22Rv1 (cell line): ENCODE results near the gene GALNT17.

Experiments used
- H3K27ac ChIP-seq: fragments of 450-650 bp; 2 replicates; pipeline ENCODE4 v1.5.1; 2017
- ZFX ChIP-seq: fragments of 450-650 bp; IDR thresholded peaks from 2 replicates; pipeline ENCODE4 v1.6.1; 2017; ENCODE audit warnings: antibody characterized with exemption, borderline replicate concordance
- TF ChIP-seq, protein P1 (sequence below): fragments of 450-650 bp; IDR thresholded peaks from 2 replicates; pipeline ENCODE4 v1.5.1; 2017; ENCODE audit warnings: mild to moderate bottlenecking

Gene GALNT17

DNA sequence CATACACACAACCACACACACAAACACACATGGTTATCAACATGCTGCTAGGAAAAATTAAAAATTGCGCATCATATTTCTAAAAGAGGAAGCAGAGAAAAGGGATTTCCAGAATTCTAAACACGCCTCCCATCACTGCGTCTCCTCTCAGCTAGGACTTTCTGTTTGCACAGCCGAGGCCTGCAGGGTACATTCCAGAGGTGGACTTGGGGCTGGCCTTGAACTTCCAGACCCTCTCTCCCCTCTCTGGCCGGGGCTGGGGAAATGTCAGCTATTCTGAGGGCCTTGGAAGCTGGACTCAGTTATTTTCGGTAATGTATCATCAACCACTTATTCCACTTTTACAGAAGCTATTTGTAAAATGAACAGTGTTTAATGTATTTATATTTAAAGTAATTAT lies 168.7 kb downstream of the GALNT17 start:
- H3K27ac ChIP-seq = no peak overlapping the region

DNA sequence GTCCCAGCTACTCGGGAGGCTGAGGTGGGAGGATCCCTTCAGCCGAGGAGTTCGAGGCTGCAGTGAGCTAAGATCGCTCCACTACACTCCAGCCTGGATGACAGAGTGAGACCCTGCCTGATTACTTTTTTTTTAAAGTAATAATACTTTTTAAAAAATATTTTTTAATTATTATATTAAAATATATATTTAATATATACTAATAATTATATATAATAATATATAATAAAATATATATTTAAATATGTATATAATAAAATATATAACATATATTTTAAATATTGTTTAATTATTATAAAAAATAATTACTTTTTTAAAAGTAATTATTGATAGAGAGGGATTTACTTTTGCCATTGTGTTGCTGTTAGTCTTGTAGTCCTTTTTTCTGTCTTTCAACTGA lies 169.2 kb downstream of the GALNT17 start:
- H3K27ac ChIP-seq = no peak overlapping the region
- TF ChIP-seq, protein P1, sequence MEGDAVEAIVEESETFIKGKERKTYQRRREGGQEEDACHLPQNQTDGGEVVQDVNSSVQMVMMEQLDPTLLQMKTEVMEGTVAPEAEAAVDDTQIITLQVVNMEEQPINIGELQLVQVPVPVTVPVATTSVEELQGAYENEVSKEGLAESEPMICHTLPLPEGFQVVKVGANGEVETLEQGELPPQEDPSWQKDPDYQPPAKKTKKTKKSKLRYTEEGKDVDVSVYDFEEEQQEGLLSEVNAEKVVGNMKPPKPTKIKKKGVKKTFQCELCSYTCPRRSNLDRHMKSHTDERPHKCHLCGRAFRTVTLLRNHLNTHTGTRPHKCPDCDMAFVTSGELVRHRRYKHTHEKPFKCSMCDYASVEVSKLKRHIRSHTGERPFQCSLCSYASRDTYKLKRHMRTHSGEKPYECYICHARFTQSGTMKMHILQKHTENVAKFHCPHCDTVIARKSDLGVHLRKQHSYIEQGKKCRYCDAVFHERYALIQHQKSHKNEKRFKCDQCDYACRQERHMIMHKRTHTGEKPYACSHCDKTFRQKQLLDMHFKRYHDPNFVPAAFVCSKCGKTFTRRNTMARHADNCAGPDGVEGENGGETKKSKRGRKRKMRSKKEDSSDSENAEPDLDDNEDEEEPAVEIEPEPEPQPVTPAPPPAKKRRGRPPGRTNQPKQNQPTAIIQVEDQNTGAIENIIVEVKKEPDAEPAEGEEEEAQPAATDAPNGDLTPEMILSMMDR = no peak
- TF ChIP-seq ZFX = no peak

More for the DNA sequence above, 168.7 kb downstream of the GALNT17 start:
- no peak for TF ChIP-seq ZFX

DNA sequence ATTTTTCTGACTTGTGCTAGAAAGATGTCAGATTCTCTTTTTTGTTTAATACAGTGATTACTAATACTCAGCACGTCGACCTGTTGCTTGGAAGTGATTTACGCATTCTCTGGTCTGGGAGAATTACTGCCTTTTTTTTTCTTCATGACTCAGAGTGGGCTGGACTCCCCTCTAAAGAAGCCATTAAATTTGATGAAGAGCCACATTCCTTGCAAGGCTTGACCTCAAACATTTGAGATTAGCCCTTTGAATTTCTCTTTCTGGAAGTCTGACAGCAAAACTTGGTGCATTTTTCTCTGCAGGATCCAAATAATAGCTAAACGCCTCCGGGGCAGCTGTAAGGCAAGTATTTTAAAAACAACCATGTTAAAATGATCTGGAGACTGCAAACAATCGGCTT lies 171.6 kb downstream of the GALNT17 start:
- TF ChIP-seq, protein P1 = no peak
- no peak for TF ChIP-seq ZFX
- H3K27ac ChIP-seq = no peak overlapping the region

DNA sequence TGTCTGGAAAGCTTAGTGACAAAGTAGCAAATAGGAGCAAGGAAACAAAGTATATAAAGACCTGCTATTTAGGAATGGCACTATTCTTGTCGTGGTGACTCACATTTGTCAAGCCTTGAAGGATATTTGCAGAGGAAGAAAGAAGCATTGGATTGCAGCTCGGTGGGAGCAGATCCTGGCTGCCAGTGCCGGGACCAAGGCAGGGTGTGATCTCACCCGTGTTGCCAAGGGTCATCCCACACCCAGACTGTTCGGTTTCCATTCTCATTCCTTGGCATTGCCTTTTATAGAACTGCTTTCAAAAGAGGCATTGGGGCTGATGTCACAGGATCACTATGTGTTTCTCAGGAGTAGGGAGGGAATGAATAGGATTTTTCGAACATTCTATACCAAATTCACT lies 176.2 kb downstream of the GALNT17 start:
- H3K27ac ChIP-seq = no peak overlapping the region
- TF ChIP-seq, protein P1 = no peak
- no peak for TF ChIP-seq ZFX

DNA sequence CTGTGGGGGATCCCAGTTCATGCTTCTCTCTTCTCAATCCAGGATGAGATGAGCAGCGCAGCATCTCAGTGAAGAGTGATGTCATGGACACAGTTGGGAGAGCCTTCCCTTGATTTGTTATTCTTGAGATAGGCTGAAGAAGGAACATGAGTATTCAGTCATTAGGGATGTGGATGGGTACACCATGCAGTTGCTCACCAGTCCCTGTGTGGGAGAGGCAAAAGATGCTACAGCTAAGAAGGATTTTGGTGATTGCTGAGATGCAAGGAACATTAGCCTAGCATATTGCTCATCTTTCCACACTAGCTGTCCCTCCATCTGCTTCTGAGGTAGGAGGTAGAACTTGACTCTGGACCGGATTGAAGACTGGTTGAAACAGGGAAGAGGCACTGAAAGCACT lies 179.6 kb downstream of the GALNT17 start:
- H3K27ac ChIP-seq = no peak overlapping the region
- no peak for TF ChIP-seq ZFX
- TF ChIP-seq, protein P1 = no peak

DNA sequence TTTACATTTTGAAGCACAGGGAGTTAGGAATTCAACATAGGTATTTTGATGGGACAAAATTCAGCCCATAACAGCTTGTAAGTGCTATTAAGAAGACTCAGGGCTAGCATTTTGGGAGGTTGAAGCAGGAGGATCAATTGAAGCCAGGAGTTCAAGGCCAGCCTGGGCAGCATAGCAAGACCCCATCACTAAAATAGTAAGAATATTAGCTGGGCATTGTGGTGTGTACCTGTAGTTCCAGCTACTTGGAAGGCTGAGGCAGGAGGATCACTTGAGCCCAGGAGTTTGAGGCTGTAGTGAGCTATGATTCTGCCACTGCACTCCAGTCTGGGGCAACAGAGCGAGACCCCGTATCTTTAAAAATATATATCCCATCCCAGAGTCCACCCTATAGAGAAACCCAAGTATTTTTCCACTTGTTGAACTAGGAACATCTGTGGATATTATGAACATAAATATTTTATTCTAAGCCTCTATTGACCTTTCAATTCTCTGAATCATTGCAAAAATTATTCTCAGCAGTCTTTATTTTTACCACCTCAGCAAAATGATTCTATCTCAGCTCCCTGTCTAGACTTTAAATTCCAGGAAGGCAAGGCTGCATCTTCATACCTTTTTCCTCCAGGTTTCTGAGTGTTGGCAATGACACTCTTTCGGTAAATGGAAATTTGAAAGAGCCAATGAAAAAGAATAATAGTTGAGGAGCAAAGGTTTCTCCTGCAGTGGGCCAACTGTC lies 181.0 kb downstream of the GALNT17 start:
- no peak overlapping the region for H3K27ac ChIP-seq
- TF ChIP-seq, protein P1 = no peak
- no peak for TF ChIP-seq ZFX

DNA sequence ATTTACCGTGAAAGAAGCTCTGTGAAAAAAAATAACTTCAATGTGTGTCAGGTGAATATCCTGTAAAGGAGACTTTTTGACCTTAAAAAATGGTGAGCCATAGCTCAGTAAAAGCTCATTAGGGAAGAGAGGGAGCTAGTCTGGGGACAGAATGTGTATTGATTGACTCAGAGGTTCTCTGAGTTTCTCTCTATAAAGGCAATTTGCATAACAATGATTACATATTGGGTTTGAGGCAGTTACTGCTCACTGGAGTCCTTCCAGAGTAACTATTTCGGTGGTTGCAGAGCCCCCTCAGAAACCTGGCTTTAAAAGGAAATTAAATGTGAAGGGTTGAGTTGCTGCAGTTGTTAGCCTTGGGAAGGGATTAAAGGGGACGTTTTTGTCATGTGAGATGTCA lies 181.6 kb downstream of the GALNT17 start:
- TF ChIP-seq, protein P1 = no peak
- no peak for TF ChIP-seq ZFX
- H3K27ac ChIP-seq = no peak overlapping the region

DNA sequence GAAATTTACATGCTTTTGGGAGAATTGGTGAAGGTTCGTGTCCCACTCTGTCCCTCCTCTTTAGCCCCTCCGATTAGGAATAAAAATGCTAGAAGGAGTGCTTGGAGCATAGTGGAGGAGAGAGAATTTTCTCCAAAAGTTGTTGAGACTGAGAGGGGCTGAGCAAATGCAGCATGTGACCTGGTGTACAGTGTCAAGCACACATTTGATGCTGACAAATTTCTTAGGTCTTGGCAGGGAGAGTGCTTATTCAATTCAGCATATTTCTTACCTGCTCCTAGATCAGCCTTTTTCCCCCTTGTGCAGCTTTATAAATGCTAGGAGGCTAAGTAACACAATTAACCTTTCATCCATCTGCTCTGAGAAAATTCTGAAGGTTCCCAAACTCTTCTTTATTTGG lies 189.0 kb downstream of the GALNT17 start:
- TF ChIP-seq ZFX = no peak
- TF ChIP-seq, protein P1 = no peak
- H3K27ac ChIP-seq = no peak overlapping the region
